ENCODE data around the gene FPR3. TPM values are rescaled to one million over a fixed set of nuclear protein-coding genes. Genes with fewer than 3 reads are reported as not detected.
A peak's percentile ranks its signal among the peaks of the same experiment; 100 is the strongest.

The FPR3 gene
- total and polyA plus RNA-seq, 9 of the 15 experiments (the other 6 are each of a cell fraction or from before 2014, with no cell fraction given) = 0.08 to 0.51 (median 0.22) TPM; not detected in 1

DNA sequence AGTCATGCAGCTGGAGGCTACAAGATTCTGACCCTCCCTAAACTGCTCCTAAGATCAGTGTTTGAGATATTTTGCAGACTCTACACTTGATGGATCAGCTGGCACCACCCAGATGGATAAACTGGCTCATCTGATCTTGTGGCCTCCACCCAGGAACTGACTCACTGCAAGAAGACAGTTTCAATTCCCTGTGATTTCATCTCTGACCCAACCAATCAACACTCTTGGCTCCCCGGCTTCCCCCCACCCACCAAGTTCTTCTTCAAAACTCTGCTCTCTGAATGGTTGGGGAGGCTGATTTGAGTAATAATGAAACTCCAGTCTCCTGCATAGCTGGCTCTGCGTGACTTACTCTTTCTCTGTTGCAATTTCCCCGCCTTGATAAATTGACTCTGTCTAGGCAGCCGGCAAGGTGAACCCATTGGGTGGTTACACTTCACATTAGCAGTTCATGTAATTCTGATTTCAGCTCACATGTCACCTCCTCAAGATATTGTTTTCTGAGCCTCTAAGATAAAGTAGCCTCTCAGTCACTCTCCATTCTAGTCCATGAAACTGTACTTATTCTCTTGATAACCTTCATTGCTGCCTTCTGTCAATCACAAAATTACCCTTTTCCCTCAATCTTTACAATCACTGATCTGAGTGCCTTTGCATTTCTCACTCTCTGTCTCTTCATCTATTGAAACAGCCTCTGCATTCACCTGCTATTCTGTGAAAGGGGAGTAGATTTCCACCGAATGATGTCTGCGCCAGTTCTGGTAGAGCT, 9.9 kb upstream of the FPR3 start (continued):
- TF ChIP-seq ATF1 (CRISPR knock-in tag; IDR thresholded peaks at IDR 0.05) (no peak), ATF1 (tag; IDR thresholded peaks at IDR 0.05) (peak; percentile 76), GTF2E2 (tag; IDR thresholded peaks at IDR 0.05) (0 out of 2 replicates have a peak, but pooled peaks have one; percentile 25), ETV6 (IDR thresholded peaks at IDR 0.05; ENCODE audit: borderline replicate concordance in 1 of 2, low read depth in 2 of 2, low read length in 1 of 2) (no peak), ETV6 (CRISPR knock-in tag; IDR thresholded peaks at IDR 0.05; ENCODE audit: borderline replicate concordance) (no peak), DMBX1 (CRISPR knock-in tag; IDR thresholded peaks at IDR 0.05; ENCODE audit: borderline replicate concordance) (no peak), HDAC2 (IDR thresholded peaks at IDR 0.05) (peak; percentile 69; the same call in 1 of the 2 replicates), ZNF830 (CRISPR knock-in tag; IDR thresholded peaks at IDR 0.05) (no peak), MBD2 (IDR thresholded peaks at IDR 0.05; ENCODE audit: borderline replicate concordance, low read depth) (peak; percentile 59; the same call in 1 of the 2 replicates), IFI16 (CRISPR knock-in tag; IDR thresholded peaks at IDR 0.05) (no peak), HSF4 (CRISPR knock-in tag; IDR thresholded peaks at IDR 0.05; ENCODE audit: borderline replicate concordance) (no peak), KLF16 (IDR thresholded peaks at IDR 0.05) (peak; percentile 60), FOXK2 (conservative IDR thresholded peaks at IDR 0.05 in 1 of 2, IDR thresholded peaks at IDR 0.05 in 1 of 2; ENCODE audit: low read depth in 2 of 2) (no peak), ZNF174 (CRISPR knock-in tag; IDR thresholded peaks at IDR 0.05) (no peak), FIP1L1 (IDR thresholded peaks at IDR 0.05; ENCODE audit: low read depth, low read length, poor library complexity, severe bottlenecking) (no peak), DIDO1 (tag; IDR thresholded peaks at IDR 0.05; ENCODE audit: low read depth) (no peak), SMC3 (conservative IDR thresholded peaks at IDR 0.05; ENCODE audit: insufficient read depth, low read depth, low read length) (no peak), STAG1 (CRISPR knock-in tag; IDR thresholded peaks at IDR 0.05; ENCODE audit: borderline replicate concordance) (no peak), RBM25 (IDR thresholded peaks at IDR 0.05; ENCODE audit: low read depth, low read length, severe bottlenecking) (peak; percentile 9), RNF2 (IDR thresholded peaks at IDR 0.05) (no peak; the same call in 1 of the 2 replicates), CEBPB (tag; IDR thresholded peaks at IDR 0.05) (peak; percentile 91), NCOA6 (IDR thresholded peaks at IDR 0.05) (no peak), MYNN (IDR thresholded peaks at IDR 0.05) (peak; percentile 68; the same call in 1 of the 2 replicates), MYNN (CRISPR knock-in tag; IDR thresholded peaks at IDR 0.05) (no peak), TRIM24 (IDR thresholded peaks at IDR 0.05) (peak in 1 of 2 experiments; percentile 48; a peak in 2 of 4 replicates), NR2C1 (IDR thresholded peaks at IDR 0.05) (no peak), NR2C1 (tag; IDR thresholded peaks at IDR 0.05) (no peak)
- TF ChIP-seq, protein P1, sequence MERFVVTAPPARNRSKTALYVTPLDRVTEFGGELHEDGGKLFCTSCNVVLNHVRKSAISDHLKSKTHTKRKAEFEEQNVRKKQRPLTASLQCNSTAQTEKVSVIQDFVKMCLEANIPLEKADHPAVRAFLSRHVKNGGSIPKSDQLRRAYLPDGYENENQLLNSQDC (CRISPR knock-in tag; IDR thresholded peaks at IDR 0.05) = no peak
- TF ChIP-seq, protein P2, sequence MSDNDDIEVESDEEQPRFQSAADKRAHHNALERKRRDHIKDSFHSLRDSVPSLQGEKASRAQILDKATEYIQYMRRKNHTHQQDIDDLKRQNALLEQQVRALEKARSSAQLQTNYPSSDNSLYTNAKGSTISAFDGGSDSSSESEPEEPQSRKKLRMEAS (CRISPR knock-in tag; IDR thresholded peaks at IDR 0.05) = no peak
- TF ChIP-seq, protein P3, sequence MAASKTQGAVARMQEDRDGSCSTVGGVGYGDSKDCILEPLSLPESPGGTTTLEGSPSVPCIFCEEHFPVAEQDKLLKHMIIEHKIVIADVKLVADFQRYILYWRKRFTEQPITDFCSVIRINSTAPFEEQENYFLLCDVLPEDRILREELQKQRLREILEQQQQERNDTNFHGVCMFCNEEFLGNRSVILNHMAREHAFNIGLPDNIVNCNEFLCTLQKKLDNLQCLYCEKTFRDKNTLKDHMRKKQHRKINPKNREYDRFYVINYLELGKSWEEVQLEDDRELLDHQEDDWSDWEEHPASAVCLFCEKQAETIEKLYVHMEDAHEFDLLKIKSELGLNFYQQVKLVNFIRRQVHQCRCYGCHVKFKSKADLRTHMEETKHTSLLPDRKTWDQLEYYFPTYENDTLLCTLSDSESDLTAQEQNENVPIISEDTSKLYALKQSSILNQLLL (CRISPR knock-in tag; IDR thresholded peaks at IDR 0.05; ENCODE audit: borderline replicate concordance) = no peak
